ENCODE results near the gene EIPR1. TPM values are rescaled to one million over a fixed set of nuclear protein-coding genes. Genes with fewer than 3 reads are reported as not detected.
A peak's percentile ranks its signal among the peaks of the same experiment; 100 is the strongest.

Gene EIPR1
- total and polyA plus RNA-seq, 2 of the 13 experiments (the other 11 are each of a cell fraction or from before 2014, with no cell fraction given), result 70.0 to 96.3 TPM

DNA sequence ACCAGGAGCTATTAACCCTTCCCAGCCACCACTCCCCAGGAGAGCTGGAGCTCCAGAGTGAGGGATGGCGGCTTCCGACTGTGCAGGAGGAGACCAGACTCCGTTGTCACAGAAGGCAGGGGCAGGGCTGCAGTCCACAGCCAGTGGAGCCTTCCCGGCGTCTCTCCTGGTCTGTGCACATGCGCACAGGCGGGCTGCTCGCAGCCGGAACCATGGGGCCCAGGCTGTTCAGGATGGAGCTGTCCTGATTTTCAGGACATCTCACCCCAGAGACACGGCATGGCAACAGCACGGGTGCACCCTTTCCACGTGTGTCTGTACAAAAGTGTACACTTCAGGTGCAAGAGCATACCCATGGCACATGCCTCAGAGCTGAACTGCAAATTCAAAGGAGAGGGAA is 28.9 kb downstream of the EIPR1 start:
- H3K4me2 ChIP-seq (ENCODE audit: low read depth, low read length), result no peak overlapping the region
- no peak overlapping the region for H3K4me3 ChIP-seq (replicated peaks in 1 of 3; ENCODE audit: insufficient read depth in 1 of 3, low read depth in 2 of 3, low read length in 3 of 3)
- H3K4me1 ChIP-seq (ENCODE audit: insufficient read depth, low read length), result no peaks in the 10 kb centered on the region
- H3K27me3 ChIP-seq (ENCODE audit: control insufficient read depth in 1 of 2, insufficient read depth in 2 of 2, low read length in 2 of 2), result no peaks in the 10 kb centered on the region
- H2AFZ ChIP-seq (ENCODE audit: low read length), result no peak overlapping the region
- WGBS (ENCODE audit: low lambda C conversion rate), result 99% methylated on average over 11 of the region's 12 CpGs
- peaks cover 2% of the 10 kb centered on the region for H3K79me2 ChIP-seq (ENCODE audit: insufficient read depth, low read length)
- no peak for DNase-seq (ENCODE audit: low spot score)
- peaks cover 13 to 49% of the 10 kb centered on the region in 2 experiments for H3K36me3 ChIP-seq (replicated peaks in 1 of 2; ENCODE audit: control insufficient read depth in 1 of 2, insufficient read depth in 2 of 2, low read length in 2 of 2)
- no peak overlapping the region for H3K27ac ChIP-seq (ENCODE audit: extremely low read length, insufficient read depth, low read length)
- ATAC-seq, result peak; percentile 18
- ChIA-PET CTCF (ENCODE audit: low intra/inter-chr PET ratio, low total read pairs) (no interaction called here), POLR2A (no interaction called here)
- no peaks in the 10 kb centered on the region for H3K9me3 ChIP-seq (ENCODE audit: low read length)
- FAIRE-seq, result no peak
- no peak for TF ChIP-seq MXD4 (CRISPR knock-in tag; IDR thresholded peaks at IDR 0.05)
- TF ChIP-seq ATRX (CRISPR knock-in tag; IDR thresholded peaks at IDR 0.05; ENCODE audit: borderline replicate concordance), result no peak
- no peak for TF ChIP-seq PTBP1 (IDR thresholded peaks at IDR 0.05; ENCODE audit: low read depth, low read length, poor library complexity, severe bottlenecking)
- TF ChIP-seq TGIF2 (CRISPR knock-in tag; IDR thresholded peaks at IDR 0.05), result no peak
- no peak overlapping the region for H3K9ac ChIP-seq (ENCODE audit: insufficient read depth, low read depth, low read length)
- intact Hi-C loops (cut with micrococcal nuclease; ENCODE audit: unreplicated experiment) (no loop called here), in situ Hi-C loops (cut with HindIII; ENCODE audit: extremely low pct_ligation_motif_present, low pct_unique_long_range_greater_than_20kb) (no loop called here)
- H4K20me1 ChIP-seq (ENCODE audit: insufficient read depth, low read length), result no peaks in the 10 kb centered on the region
- BruUV-seq (replicated peaks), result no TSS peak

DNA sequence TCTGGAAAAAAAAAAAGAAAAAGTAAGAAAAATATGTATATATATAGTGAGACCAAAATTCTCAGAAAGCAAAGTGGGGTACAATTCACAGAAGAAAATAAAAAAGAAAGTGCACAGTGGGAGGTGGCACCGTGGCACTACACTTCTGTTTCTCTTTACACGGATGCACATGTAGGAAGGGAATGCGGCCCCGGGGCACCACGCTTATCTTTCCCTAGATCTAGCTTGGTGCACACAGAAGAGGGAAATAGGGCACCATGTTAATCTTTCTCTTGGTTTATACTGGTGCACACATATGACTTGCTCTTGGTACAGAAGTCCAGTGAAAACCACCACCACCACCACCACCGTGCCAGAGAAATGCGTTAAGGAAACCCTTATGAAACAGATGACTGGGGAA is 32.0 kb downstream of the EIPR1 start:
- ATAC-seq (no peak), FAIRE-seq (no peak), DNase-seq (ENCODE audit: low spot score) (no peak)
- TF ChIP-seq ZNF720 (CRISPR knock-in tag; IDR thresholded peaks at IDR 0.05), result no peak
- no peak for TF ChIP-seq ZNF235 (CRISPR knock-in tag; IDR thresholded peaks at IDR 0.05; ENCODE audit: borderline replicate concordance)
- TF ChIP-seq ATAD3A (CRISPR knock-in tag; IDR thresholded peaks at IDR 0.05), result no peak
- TF ChIP-seq, protein P1, sequence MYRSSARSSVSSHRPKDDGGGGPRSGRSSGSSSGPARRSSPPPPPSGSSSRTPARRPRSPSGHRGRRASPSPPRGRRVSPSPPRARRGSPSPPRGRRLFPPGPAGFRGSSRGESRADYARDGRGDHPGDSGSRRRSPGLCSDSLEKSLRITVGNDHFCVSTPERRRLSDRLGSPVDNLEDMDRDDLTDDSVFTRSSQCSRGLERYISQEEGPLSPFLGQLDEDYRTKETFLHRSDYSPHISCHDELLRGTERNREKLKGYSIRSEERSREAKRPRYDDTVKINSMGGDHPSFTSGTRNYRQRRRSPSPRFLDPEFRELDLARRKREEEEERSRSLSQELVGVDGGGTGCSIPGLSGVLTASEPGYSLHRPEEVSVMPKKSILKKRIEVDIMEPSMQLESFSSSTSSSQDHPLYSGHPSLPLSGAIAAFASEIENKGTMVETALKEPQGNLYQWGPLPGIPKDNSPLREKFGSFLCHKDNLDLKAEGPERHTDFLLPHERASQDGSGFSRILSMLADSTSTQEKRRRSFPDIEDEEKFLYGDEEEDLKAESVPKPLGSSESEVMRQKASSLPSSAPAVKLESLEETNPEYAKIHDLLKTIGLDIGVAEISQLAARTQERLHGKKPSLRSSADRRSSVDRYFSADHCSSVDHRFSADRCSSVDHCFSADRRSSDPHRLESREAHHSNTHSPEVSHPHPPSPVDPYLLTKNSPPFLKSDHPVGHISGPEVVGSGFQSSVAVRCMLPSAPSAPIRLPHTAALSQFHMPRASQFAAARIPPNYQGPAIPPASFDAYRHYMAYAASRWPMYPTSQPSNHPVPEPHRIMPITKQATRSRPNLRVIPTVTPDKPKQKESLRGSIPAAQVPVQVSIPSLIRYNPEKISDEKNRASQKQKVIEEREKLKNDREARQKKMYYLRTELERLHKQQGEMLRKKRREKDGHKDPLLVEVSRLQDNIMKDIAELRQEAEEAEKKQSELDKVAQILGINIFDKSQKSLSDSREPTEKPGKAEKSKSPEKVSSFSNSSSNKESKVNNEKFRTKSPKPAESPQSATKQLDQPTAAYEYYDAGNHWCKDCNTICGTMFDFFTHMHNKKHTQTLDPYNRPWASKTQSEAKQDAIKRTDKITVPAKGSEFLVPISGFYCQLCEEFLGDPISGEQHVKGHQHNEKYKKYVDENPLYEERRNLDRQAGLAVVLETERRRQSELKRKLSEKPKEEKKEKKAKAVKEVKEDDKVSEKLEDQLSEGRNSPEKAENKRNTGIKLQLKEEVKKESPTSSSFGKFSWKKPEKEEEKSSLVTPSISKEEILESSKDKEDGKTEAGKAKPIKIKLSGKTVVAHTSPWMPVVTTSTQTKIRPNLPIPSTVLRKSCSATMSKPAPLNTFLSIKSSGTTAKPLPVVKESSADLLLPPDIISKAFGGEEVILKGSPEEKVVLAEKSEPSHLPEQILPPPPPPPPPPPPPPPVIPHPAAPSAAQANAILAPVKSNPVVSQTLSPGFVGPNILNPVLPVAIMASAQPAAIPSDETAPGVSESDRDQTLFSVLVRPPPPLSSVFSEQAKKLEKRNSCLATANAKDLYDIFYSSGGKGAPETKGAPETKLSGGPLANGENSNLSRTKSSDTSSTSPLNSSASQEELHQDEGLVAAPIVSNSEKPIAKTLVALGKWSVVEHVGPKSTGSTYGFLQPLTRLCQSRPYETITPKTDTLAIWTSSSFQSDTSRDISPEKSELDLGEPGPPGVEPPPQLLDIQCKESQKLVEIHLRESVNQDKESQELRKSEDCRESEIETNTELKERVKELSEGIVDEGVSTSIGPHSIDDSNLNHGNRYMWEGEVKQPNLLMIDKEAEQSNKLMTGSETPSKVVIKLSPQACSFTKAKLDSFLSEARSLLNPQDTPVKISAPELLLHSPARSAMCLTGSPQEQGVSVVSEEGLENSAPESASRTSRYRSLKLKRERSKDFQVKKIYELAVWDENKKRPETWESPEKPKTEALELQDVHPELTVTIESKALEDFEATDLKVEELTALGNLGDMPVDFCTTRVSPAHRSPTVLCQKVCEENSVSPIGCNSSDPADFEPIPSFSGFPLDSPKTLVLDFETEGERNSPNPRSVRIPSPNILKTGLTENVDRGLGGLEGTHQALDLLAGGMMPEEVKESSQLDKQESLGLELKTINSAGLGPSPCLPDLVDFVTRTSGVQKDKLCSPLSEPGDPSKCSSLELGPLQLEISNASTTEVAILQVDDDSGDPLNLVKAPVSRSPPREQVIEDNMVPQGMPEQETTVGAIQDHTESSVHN (CRISPR knock-in tag; IDR thresholded peaks at IDR 0.05), result no peak
- no peak for TF ChIP-seq ZNF713 (CRISPR knock-in tag; IDR thresholded peaks at IDR 0.05)
- H2AFZ ChIP-seq (ENCODE audit: low read length), result no peak overlapping the region
- H3K9me3 ChIP-seq (ENCODE audit: low read length), result no peaks in the 10 kb centered on the region
- 96% methylated on average over 7 of the region's 7 CpGs for WGBS (ENCODE audit: low lambda C conversion rate)
- H4K20me1 ChIP-seq (ENCODE audit: insufficient read depth, low read length), result no peaks in the 10 kb centered on the region
- H3K4me3 ChIP-seq (replicated peaks in 1 of 3; ENCODE audit: insufficient read depth in 1 of 3, low read depth in 2 of 3, low read length in 3 of 3), result no peak overlapping the region
- no peaks in the 10 kb centered on the region for H3K4me1 ChIP-seq (ENCODE audit: insufficient read depth, low read length)
- in situ Hi-C loops (cut with HindIII; ENCODE audit: extremely low pct_ligation_motif_present, low pct_unique_long_range_greater_than_20kb) (no loop called here), intact Hi-C loops (cut with micrococcal nuclease; ENCODE audit: unreplicated experiment) (no loop called here)
- H3K4me2 ChIP-seq (ENCODE audit: low read depth, low read length), result no peak overlapping the region
- POLR2A ChIA-PET, result no interaction called here
- H3K79me2 ChIP-seq (ENCODE audit: insufficient read depth, low read length), result no peaks in the 10 kb centered on the region
- CTCF ChIA-PET (ENCODE audit: low intra/inter-chr PET ratio, low total read pairs), result no interaction called here
- H3K27ac ChIP-seq (ENCODE audit: extremely low read length, insufficient read depth, low read length), result no peak overlapping the region
- H3K9ac ChIP-seq (ENCODE audit: insufficient read depth, low read depth, low read length), result no peak overlapping the region
- no TSS peak for BruUV-seq (replicated peaks)
- peaks cover 12 to 48% of the 10 kb centered on the region in 2 experiments; a peak in 4 of 5 replicates for H3K36me3 ChIP-seq (replicated peaks in 1 of 2; ENCODE audit: control insufficient read depth in 1 of 2, insufficient read depth in 2 of 2, low read length in 2 of 2)
- H3K27me3 ChIP-seq (ENCODE audit: control insufficient read depth in 1 of 2, insufficient read depth in 2 of 2, low read length in 2 of 2), result no peaks in the 10 kb centered on the region

Measured in HepG2 (cell line).